NB4 (cell line): ENCODE data around the gene PHOSPHO2.
"Not testable (repeated sequence)": the region's sequence is repeated elsewhere in the genome, so short reads cannot be mapped to it uniquely, and the experiment has no call there.

Source experiments
- DNase-seq: peaks from one replicate; pipeline ENCODE4 v3.0.0; 2010; ENCODE audit warnings: low read depth
- H3K4me3 ChIP-seq: one replicate; pipeline ENCODE4 v1.5.1; 2011; ENCODE audit warnings: mild to moderate bottlenecking, low read depth, low read length, moderate library complexity
- CTCF ChIP-seq: IDR thresholded peaks from one replicate; pipeline ENCODE4 v1.5.1; 2012; ENCODE audit warnings: low read depth, low read length
- MYC ChIP-seq: IDR thresholded peaks from 2 replicates; pipeline ENCODE4 v1.6.1; 2011; ENCODE audit warnings: low read depth, low read length
- POLR2A ChIP-seq: IDR thresholded peaks from 2 replicates; pipeline ENCODE4 v1.6.1; 2011; ENCODE audit warnings: mild to moderate bottlenecking; ENCODE audit not compliant: insufficient read length; ENCODE audit errors: extremely low read depth
- TF ChIP-seq, protein P1 (sequence below): IDR thresholded peaks from 2 replicates; pipeline ENCODE4 v1.6.1; 2011; ENCODE audit warnings: low read depth, low read length

Gene PHOSPHO2

GRCh38 chr2:169690958-169691357, 3.3 kb upstream of the PHOSPHO2 start:
- TF ChIP-seq POLR2A: no peak
- TF ChIP-seq CTCF: no peak
- TF ChIP-seq MYC: no peak
- no peak overlapping the region for H3K4me3 ChIP-seq
- DNase-seq: no peak

- TF ChIP-seq CTCF (no peak), MYC (no peak), POLR2A (no peak)
- TF ChIP-seq, protein P1, sequence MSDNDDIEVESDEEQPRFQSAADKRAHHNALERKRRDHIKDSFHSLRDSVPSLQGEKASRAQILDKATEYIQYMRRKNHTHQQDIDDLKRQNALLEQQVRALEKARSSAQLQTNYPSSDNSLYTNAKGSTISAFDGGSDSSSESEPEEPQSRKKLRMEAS: no peak
- DNase-seq: no peak
Observed at GRCh38 chr2:169692718-169693117, 1.6 kb upstream of the PHOSPHO2 start.

GRCh38 chr2:169693360-169693759, 909 bp upstream of the PHOSPHO2 start:
- TF ChIP-seq, protein P1: no peak
- peak; percentile 37 for TF ChIP-seq CTCF
- DNase-seq: peak; percentile 37
- no peak overlapping the region for H3K4me3 ChIP-seq

More at GRCh38 chr2:169692718-169693117, 1.6 kb upstream of the PHOSPHO2 start:
- no peak overlapping the region for H3K4me3 ChIP-seq

DNA sequence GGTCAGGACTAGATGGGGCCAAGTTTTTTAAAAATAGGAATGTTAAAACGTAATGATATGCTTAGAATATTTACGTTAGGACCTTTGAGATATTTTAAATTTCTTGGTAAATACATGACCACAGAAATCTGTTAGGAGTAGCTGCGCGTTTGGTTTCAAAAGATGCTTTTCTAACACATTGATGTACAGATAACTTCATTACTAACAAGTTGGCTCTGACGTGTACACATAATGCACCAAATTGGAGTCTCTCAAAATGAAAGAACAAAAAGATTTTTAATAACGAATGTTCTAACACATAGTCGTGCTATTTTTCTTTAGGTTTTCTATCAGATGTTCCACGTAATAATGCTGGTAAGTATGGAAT, 608 bp downstream of the PHOSPHO2 start:
- TF ChIP-seq MYC: no peak
- TF ChIP-seq, protein P1: no peak
- no peak for TF ChIP-seq POLR2A
- TF ChIP-seq CTCF: no peak
- H3K4me3 ChIP-seq: peak overlapping the region; percentile 84
- DNase-seq: no peak

DNA sequence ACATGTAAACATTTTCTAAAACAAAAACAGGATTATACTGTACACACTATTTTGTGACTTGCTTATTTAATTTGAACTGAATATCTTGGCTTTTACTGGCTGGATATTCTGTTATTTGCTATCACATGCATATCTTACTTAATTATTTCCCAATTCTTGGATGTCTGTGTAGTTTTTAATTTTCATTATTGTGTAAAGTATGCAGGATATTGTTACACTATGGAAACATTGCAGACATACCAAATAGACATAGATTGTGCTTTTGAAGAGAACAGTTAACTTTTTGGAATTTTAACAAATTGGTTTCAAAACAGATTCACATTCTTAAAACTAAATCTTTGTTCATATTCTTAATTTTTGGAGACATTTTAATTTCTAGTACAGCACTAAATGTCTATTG, 2.1 kb downstream of the PHOSPHO2 start:
- no peak overlapping the region for H3K4me3 ChIP-seq
- no peak for DNase-seq
- no peak for TF ChIP-seq CTCF
- TF ChIP-seq MYC: no peak
- TF ChIP-seq, protein P1: no peak
- TF ChIP-seq POLR2A: no peak

DNA sequence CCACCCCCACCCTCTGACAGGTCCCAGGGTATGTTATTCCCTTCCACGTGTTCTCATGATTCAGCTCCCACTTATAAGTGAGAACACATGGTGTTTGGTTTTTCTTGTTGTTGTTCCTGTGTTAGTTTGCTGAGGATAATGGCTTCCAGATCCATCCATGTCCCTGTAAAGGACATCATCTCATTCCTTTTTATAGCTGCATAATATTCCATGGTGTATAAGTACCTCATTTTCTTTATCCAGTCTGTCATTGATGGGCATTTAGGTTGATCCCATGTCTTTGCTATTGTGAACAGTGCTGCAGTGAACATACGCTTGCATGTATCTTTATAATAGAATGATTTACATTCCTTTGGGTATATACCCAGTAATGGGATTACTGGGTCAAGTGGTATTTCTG, 4.9 kb downstream of the PHOSPHO2 start:
- not testable (repeated sequence) for H3K4me3 ChIP-seq, DNase-seq
